IPS DF 4.7 (cell line): Measurements from ENCODE around the gene SLC15A4.

Experiments
- DNase-seq: peaks from one replicate; pipeline ENCODE4 v3.0.0-alpha.2; 2013; ENCODE audit warnings: low spot score; ENCODE audit errors: extremely low read depth

Gene SLC15A4

GRCh38 chr12:128755566-128755965, 68.2 kb downstream of the SLC15A4 start:
- DNase-seq: no peak

GRCh38 chr12:128754275-128754674, 69.5 kb downstream of the SLC15A4 start:
- no peak for DNase-seq

GRCh38 chr12:128753438-128753837, 70.3 kb downstream of the SLC15A4 start:
- DNase-seq: no peak

- no peak for DNase-seq
Measured at GRCh38 chr12:128752386-128752785, 71.4 kb downstream of the SLC15A4 start.

GRCh38 chr12:128747441-128747840, 76.3 kb downstream of the SLC15A4 start:
- no peak for DNase-seq

GRCh38 chr12:128745772-128746689, 77.7 kb downstream of the SLC15A4 start:
- no peak for DNase-seq

- no peak for DNase-seq
Measured at GRCh38 chr12:128743916-128744315, 79.8 kb downstream of the SLC15A4 start.
